GM04503 (cell line): ENCODE data around the gene ALDH4A1.
"Not testable (repeated sequence)": the region's sequence is repeated elsewhere in the genome, so short reads cannot be mapped to it uniquely, and the experiment has no call there.

Experiments
- DNase-seq: peaks from one replicate; pipeline ENCODE4 v3.0.0-alpha.2; 2012; ENCODE audit warnings: low read depth

The ALDH4A1 gene

GRCh38 chr1:18875107-18875795 is 27.1 kb downstream of the ALDH4A1 start:
- no peak for DNase-seq

- DNase-seq: no peak
Measured at GRCh38 chr1:18874600-18874999, 27.8 kb downstream of the ALDH4A1 start.

- DNase-seq: no peak
Measured at GRCh38 chr1:18874036-18874435, 28.3 kb downstream of the ALDH4A1 start.

GRCh38 chr1:18872071-18872611 is 30.2 kb downstream of the ALDH4A1 start:
- no peak for DNase-seq

GRCh38 chr1:18871401-18872070 is 30.8 kb downstream of the ALDH4A1 start:
- no peak for DNase-seq

- DNase-seq: no peak
Measured at GRCh38 chr1:18870957-18871356, 31.4 kb downstream of the ALDH4A1 start.

- not testable (repeated sequence) for DNase-seq
Measured at GRCh38 chr1:18870595-18870865, 31.8 kb downstream of the ALDH4A1 start.

GRCh38 chr1:18869847-18870594 is 32.3 kb downstream of the ALDH4A1 start:
- DNase-seq: no peak

GRCh38 chr1:18868801-18869424 is 33.4 kb downstream of the ALDH4A1 start:
- DNase-seq: no peak

GRCh38 chr1:18868354-18868753 is 34.0 kb downstream of the ALDH4A1 start:
- no peak for DNase-seq

GRCh38 chr1:18866846-18867245 is 35.5 kb downstream of the ALDH4A1 start:
- no peak for DNase-seq

- no peak for DNase-seq
Measured at GRCh38 chr1:18866314-18866713, 36.0 kb downstream of the ALDH4A1 start.

GRCh38 chr1:18865176-18865575 is 37.2 kb downstream of the ALDH4A1 start:
- DNase-seq: no peak

GRCh38 chr1:18861590-18861989 is 40.8 kb downstream of the ALDH4A1 start:
- DNase-seq: no peak

GRCh38 chr1:18861082-18861481 is 41.3 kb downstream of the ALDH4A1 start:
- no peak for DNase-seq

GRCh38 chr1:18859560-18859959 is 42.8 kb downstream of the ALDH4A1 start, which contains the start of gene TAS1R2:
Gene TAS1R2, minus strand, starts transcription at chr1:18859660. Its CDS starts 0 bp downstream, at chr1:18859660.
- no peak for DNase-seq

- DNase-seq: no peak
Measured at GRCh38 chr1:18858070-18858688, 44.2 kb downstream of the ALDH4A1 start.

- no peak for DNase-seq
Measured at GRCh38 chr1:18856435-18856834, 45.9 kb downstream of the ALDH4A1 start.

GRCh38 chr1:18855573-18855972 is 46.8 kb downstream of the ALDH4A1 start:
- DNase-seq: no peak

- DNase-seq: no peak
Measured at GRCh38 chr1:18854331-18855025, 47.9 kb downstream of the ALDH4A1 start.

- no peak for DNase-seq
Measured at GRCh38 chr1:18852501-18852900, 49.9 kb downstream of the ALDH4A1 start.
